Measurements from ENCODE around the gene ZDHHC14. TPM values are rescaled to one million over a fixed set of nuclear protein-coding genes. Genes with fewer than 3 reads are reported as not detected.

ZDHHC14 gene
- total and polyA plus RNA-seq, 8 donors: 8.2 to 33.2 (median 25.8) TPM

- no peaks in the 10 kb centered on the region for H3K27me3 ChIP-seq
- intact Hi-C loops (cut with DNase I): no loop called here
- ATAC-seq (no peak), DNase-seq (no peak)
- H3K4me3 ChIP-seq: no peak overlapping the region
- H3K36me3 ChIP-seq: no peaks in the 10 kb centered on the region
- TF ChIP-seq CTCF (IDR thresholded peaks at IDR 0.05): no peak
- peak overlapping the region in 1 of 2 donors; percentile 28 for H3K27ac ChIP-seq
- no peaks in the 10 kb centered on the region for H3K9me3 ChIP-seq
- peaks cover 0 to 15% of the 10 kb centered on the region in 2 donors for H3K4me1 ChIP-seq
Observed at GRCh38 chr6:157442291-157442690, 61.3 kb downstream of the ZDHHC14 start.

DNA sequence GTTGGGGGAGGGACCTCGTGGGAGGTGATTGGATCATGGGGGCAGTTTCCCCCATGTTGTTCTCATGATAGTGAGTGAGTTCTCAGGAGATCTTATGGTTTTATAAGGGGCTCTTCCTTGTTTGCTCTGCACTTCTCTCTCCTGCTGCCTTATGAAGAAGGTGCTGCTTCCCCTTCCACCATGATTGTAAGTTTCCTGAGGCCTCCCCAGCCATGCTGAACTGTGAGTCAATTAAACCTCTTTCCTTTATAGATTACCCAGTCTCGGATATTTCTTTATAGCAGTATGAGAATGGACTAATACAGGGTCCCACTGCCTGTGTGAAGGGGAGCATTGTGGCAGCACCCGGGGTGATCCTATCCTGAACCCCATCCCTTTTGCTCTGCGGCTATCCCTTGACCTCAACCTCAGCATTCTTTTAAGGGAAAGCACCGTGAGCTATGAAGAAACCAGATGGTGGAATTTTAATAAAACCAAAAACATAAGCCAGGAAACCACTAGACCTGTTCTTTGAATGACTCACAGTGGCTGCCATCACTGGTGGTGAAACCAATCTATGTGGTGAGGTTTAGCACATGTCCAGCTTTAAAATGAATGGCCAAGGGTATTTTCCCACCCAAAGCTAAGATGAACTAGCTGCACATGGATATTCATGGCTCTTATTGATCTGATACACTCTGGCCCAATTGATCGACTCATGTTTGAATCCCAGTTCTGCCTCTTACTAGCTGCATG lies 62.2 kb downstream of the ZDHHC14 start:
- Histone ChIP-seq H3K9me3 (no peaks in the 10 kb centered on the region), H3K4me3 (no peak overlapping the region), H3K4me1 (peaks cover 0 to 10% of the 10 kb centered on the region in 2 donors), H3K27ac (no peak overlapping the region), H3K27me3 (no peaks in the 10 kb centered on the region), H3K36me3 (no peaks in the 10 kb centered on the region)
- DNase-seq (no peak), ATAC-seq (no peak)
- intact Hi-C loops (cut with DNase I): no loop called here
- TF ChIP-seq CTCF (IDR thresholded peaks at IDR 0.05): no peak

GRCh38 chr6:157445277-157446009 lies 64.5 kb downstream of the ZDHHC14 start:
- Histone ChIP-seq H3K4me3 (no peak overlapping the region), H3K27me3 (no peaks in the 10 kb centered on the region), H3K9me3 (no peaks in the 10 kb centered on the region), H3K4me1 (no peaks in the 10 kb centered on the region), H3K27ac (no peak overlapping the region), H3K36me3 (no peaks in the 10 kb centered on the region)
- no peak for DNase-seq
- ATAC-seq: no peak
- intact Hi-C loops (cut with DNase I): no loop called here
- no peak for TF ChIP-seq CTCF (IDR thresholded peaks at IDR 0.05)

- no peak overlapping the region for H3K27ac ChIP-seq
- no peaks in the 10 kb centered on the region for H3K9me3 ChIP-seq
- H3K4me1 ChIP-seq: no peaks in the 10 kb centered on the region
- H3K4me3 ChIP-seq: no peak overlapping the region
- DNase-seq: no peak
- intact Hi-C loops (cut with DNase I): no loop called here
- no peaks in the 10 kb centered on the region for H3K27me3 ChIP-seq
- no peaks in the 10 kb centered on the region for H3K36me3 ChIP-seq
- no peak for TF ChIP-seq CTCF (IDR thresholded peaks at IDR 0.05)
- ATAC-seq: no peak
Observed at GRCh38 chr6:157447735-157448134, 66.7 kb downstream of the ZDHHC14 start.

- no peak for TF ChIP-seq CTCF (IDR thresholded peaks at IDR 0.05)
- ATAC-seq (no peak), DNase-seq (no peak)
- H3K27me3 ChIP-seq: no peaks in the 10 kb centered on the region
- no peaks in the 10 kb centered on the region for H3K36me3 ChIP-seq
- H3K9me3 ChIP-seq: no peaks in the 10 kb centered on the region
- intact Hi-C loops (cut with DNase I): no loop called here
- no peak overlapping the region for H3K27ac ChIP-seq
- no peaks in the 10 kb centered on the region for H3K4me1 ChIP-seq
- H3K4me3 ChIP-seq: no peak overlapping the region
Observed at GRCh38 chr6:157449610-157450009, 68.6 kb downstream of the ZDHHC14 start.

Measured in left lung (tissue), 10 donors.